Raji (cell line): ENCODE results near the gene FLT3.

Experiments
- POLR2A ChIP-seq: IDR thresholded peaks from 2 replicates; pipeline ENCODE4 v1.6.1; 2011; ENCODE audit warnings: low read depth, low read length, control low read depth; ENCODE audit not compliant: insufficient read depth

The FLT3 gene

DNA sequence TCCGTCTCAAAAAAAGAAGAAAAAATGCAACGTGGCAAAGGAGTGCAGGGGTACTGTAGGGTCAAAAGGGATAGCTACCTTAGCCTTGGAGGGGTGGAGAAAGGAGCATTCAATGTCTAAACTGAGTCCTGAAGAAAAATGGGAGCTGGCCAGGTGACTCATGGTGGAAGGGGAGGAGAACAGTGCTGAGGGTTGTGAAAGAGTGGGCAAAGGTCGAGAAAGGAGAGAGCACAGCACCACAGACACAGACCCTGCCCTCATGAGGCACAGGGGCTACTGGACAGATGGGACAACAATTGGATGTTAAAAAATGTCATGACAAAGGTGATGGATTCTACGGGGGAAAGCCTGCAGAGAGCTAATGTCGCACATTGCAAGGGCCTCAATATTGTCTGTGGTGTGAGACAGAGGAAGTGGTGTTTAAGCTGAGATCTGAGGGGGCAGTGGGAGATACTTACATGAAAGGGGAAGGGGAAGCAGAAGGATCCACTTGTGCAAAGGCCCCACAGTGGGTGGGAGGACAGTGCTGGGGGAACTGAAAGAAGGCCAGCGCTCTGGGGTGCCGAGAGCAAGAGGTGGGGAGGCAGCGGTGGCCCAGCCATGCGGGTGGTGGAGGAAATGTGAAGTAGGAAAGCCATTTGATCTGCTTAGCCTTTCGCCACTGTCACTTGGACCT lies 69.0 kb downstream of the FLT3 start:
- TF ChIP-seq POLR2A: no peak

DNA sequence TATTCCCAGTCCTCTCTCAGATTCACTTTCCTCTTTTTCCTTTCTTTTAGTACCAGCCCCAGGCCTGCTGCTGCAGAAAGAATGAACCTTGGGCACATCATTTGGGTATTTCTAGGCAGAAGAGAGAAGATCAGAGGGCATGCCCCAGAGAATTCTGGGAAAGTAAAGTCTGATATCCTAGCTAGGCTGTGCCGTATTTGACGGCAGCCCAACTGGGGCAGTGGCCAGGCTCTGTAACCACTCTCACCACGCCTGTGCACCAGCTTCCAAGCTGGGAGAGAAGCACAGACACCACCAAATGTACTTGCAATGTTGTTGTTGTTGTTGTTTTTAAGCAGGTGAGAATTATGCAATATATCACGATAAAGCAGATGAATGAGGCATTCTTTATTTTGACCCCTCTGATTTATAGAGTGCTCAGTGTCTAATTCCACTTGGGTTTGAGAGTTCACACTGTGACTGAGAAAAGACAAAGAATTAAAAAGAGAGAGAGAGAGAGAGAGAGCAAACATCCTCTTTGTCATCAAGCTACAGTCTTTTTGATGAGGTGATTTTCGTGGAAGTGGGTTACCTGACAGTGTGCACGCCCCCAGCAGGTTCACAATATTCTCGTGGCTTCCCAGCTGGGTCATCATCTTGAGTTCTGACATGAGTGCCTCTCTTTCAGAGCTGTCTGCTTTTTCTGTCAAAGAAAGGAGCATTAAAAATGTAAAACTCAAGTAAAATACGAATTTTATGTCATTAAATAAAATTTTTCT lies 72.6 kb downstream of the FLT3 start:
- TF ChIP-seq POLR2A: no peak

DNA sequence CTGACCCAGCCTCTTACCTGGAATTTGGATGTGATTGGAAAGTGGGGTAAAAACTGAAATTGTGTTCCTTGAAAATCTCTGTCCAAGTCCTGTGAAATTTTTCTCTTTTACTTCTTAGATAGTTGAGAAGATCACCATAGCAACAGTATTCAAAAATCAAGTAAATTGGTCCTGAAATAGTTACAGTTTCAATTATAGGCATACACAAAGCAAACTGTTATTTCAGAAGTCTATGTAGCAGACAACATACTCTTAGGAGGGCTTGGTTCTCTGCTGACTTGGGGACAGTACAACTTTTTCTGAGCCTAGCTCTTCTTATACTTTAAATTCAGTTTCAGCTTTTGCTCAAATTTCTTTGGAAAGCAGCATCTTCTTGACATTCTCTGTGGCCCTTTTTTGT lies 73.3 kb downstream of the FLT3 start:
- TF ChIP-seq POLR2A: no peak

GRCh38 chr13:28026508-28026907 lies 73.9 kb downstream of the FLT3 start:
- no peak for TF ChIP-seq POLR2A

- TF ChIP-seq POLR2A: no peak
Observed at GRCh38 chr13:28022848-28023518, 77.4 kb downstream of the FLT3 start.

DNA sequence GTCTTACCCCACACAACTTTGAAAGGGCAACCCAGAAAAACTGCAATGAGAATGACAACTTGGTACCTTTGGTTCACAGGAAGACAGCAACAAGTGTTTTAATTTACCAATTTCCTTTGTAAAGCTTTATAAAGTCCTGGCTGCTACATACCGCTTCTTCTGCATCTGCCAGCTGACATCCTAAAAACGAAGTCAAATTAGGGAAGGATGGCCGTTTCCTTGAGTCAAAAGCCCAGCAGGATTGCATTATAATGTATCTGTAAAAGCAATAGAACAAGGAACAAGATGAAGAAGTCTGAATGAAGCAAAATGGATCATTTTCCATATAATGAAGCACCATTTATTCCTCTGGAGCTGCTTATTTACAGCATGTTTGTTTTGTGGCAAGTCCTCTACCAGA lies 86.1 kb downstream of the FLT3 start:
- TF ChIP-seq POLR2A: no peak

GRCh38 chr13:28013482-28013881 lies 86.9 kb downstream of the FLT3 start:
- no peak for TF ChIP-seq POLR2A

DNA sequence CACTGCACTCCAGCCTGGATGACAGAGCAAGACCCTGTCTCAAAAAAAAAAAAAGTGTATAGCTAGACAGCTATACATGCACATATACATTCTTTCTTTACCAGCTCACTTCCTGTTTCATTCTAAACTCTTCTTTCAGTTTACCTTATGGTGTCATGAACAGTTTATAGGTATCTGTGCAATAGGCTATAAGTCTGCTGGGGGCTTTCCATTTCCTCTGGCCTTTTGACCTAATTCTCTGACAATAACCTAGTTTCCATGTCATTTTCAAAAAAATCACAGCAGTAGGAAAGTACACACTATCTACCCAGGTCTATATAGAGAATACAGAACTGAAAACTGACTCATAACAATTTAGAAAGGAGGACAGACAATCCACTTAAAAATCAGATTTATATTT lies 87.5 kb downstream of the FLT3 start:
- no peak for TF ChIP-seq POLR2A

- TF ChIP-seq POLR2A: no peak
Observed at GRCh38 chr13:28012383-28012782, 88.0 kb downstream of the FLT3 start.

DNA sequence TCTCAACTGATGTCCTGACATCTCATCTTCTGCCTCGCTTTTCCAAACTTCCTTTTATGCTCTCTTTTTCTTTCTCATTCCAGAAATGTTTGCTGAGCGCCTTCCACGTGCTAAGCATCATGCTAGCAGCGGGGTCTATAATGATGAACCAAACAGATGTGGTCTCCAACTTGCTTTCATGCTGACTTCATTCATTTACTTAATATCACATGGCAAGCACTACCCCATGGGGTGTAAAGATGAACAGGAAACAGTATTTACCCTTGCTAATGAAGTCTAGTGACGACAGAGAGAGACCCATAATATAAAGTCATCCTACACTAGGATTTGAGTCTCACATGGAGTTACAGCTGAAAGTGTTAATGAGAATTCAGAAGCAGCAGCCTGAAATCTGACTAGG lies 90.3 kb downstream of the FLT3 start:
- TF ChIP-seq POLR2A: no peak

DNA sequence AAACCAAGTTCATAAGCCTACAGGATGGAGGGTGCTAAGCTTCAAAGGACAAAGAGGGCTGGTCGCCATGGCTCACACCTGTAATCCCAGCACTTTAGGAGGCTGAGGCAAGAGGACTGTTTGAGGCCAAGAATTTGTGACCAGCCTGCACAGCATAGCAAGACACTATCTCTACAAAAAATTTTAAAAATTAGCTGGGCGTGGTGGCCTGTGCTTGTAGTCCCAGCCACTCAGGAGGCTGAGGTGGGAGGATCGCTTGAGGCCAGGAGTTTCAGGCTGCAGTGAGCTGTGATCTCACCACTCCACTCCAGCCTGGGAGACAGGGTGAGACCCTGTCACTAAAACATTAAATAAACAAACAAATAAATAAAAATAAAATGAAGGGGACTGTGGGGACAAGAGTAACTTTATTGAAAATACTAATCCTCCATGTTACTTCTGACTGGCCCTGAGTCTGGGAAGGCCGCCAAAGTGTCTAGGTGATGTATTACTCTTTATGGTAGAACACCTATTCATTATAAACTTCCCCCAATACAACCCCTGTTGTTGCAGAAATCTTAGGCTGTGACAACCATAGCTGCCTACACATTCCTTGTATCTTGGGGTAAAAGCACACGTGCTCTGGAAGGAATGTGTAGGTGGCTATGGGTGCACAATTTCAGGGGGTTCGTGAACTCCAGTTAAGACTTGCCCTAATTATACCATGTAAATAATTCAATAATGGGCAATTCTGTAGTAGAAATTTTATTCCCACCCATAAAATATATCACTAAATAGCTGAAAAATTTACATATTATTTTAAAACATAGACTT lies 97.3 kb downstream of the FLT3 start:
- no peak for TF ChIP-seq POLR2A

GRCh38 chr13:28001837-28002473 lies 98.4 kb downstream of the FLT3 start:
- TF ChIP-seq POLR2A: no peak

GRCh38 chr13:28001049-28001448 lies 99.3 kb downstream of the FLT3 start:
- TF ChIP-seq POLR2A: no peak

GRCh38 chr13:28000567-28000966 lies 99.8 kb downstream of the FLT3 start:
- no peak for TF ChIP-seq POLR2A
